Fibroblast of skin of right quadriceps (primary cell): Measurements from ENCODE around the gene PNKD.

Experiments used
- DNase-seq: peaks from one replicate; pipeline ENCODE4 v3.0.0-alpha.2; 2013

The PNKD gene

GRCh38 chr2:218383892-218384519, 113.7 kb downstream of the PNKD start:
- no peak for DNase-seq

- DNase-seq, result no peak
These were observed 114.7 kb downstream of the PNKD start for GRCh38 chr2:218384975-218385374.

GRCh38 chr2:218386505-218387368, 116.4 kb downstream of the PNKD start:
- no peak for DNase-seq

DNA sequence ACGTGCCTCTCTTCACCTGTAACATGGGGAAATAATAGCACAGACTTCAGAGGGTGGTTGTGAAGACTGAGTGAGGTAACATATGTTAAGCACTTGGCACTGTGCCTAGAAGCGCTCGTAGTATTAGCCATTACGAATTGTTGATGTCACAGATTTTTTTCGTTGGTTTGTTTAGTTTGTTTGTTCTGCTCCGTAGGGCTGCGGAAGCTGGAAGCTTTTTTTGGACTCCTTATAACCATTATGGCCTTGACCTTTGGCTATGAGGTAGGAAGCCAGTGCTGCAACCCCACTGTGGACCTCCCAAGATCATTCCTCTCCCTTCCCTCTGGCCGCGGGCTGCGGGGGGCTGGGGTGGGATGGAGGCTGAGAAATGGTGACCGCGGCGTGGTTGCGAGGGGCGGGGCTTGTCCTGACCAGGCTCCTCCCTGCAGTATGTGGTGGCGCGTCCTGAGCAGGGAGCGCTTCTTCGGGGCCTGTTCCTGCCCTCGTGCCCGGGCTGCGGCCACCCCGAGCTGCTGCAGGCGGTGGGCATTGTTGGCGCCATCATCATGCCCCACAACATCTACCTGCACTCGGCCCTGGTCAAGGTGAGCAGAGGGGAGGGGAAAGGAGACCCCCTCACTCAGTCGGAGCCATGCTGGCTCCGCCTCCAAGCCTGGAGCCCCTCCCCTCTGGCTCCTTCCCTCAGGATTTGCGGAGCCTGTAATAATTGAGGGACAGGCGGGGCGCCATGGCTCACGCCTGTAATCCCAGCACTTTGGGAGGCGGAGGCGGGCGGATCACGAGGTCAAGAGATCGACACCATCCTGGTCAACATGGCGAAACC, 117.3 kb downstream of the PNKD start:
- peak; percentile 62 for DNase-seq

DNA sequence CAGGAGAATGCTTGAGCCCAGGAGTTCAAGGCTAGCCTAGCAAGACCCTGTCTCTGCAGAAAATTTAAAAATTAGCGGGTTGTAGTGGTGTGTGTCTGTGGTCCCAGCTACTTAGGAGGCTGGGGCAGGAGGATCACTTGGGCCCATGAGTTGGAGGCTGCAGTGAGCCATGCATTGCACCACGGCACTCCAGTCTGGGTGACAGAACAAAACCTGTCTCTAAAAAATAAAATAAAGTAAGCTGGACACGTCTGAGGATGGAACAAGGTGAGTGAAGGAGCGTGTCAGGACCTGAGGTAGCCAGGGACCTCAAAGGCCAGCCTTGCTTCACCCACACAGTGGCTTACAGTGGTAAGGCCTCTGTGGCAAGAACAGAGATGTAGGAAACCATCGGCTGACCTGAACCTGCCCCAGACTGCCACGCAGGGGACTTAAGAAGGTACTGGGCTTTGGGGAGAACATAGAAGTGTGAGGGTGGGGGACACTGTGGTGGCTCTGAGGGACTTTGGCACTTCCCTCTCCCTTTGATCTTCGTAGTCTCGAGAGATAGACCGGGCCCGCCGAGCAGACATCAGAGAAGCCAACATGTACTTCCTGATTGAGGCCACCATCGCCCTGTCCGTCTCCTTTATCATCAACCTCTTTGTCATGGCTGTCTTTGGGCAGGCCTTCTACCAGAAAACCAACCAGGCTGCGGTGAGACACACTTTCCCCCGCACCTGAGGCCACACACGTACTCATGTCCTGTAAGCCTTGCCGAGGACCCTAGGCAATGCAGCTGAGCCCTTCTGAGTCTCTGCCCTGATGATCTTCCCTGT, 119.2 kb downstream of the PNKD start:
- no peak for DNase-seq

GRCh38 chr2:218391202-218391601, 120.9 kb downstream of the PNKD start:
- no peak for DNase-seq

- no peak for DNase-seq
These were observed 122.1 kb downstream of the PNKD start for GRCh38 chr2:218392459-218392858.

- DNase-seq, result no peak
These were observed 122.7 kb downstream of the PNKD start for GRCh38 chr2:218392891-218393462.

GRCh38 chr2:218393750-218394290, 123.5 kb downstream of the PNKD start:
- DNase-seq, result no peak

DNA sequence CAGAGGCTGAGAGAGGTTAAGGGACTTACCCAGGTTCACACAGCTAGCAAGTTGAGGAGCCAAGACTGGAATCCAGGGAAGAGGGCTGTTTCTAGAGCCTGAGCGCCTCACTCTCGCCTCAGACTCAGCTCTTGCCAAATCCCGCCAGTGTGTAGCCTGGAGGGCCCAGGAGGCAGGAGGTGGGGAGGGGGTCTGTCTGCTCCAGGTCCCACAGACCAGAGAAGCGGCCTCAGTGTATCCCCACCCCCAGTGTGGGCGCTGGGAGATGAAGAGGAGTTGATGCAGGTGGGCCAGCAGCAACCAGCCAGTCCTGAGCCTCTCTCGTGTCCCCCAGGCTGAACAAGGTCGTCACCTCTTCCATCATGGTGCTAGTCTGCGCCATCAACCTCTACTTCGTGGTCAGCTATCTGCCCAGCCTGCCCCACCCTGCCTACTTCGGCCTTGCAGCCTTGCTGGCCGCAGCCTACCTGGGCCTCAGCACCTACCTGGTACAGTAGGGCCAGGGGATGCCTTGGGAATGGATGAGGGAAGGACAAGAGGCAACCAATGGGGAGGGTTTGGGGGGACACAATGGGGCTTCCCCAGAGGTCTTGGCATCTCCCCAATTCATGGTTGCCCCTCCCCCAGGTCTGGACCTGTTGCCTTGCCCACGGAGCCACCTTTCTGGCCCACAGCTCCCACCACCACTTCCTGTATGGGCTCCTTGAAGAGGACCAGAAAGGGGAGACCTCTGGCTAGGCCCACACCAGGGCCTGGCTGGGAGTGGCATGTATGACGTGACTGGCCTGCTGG, 124.2 kb downstream of the PNKD start:
- DNase-seq, result no peak

DNA sequence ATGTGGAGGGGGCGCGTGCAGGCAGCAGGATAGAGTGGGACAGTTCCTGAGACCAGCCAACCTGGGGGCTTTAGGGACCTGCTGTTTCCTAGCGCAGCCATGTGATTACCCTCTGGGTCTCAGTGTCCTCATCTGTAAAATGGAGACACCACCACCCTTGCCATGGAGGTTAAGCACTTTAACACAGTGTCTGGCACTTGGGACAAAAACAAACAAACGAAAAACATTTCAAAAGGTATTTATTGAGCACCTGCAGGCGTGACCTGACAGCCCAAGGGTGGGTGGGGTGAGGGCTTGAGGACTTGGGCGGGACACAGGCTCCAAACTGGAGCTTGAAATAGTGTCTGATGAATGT, 124.7 kb downstream of the PNKD start:
- no peak for DNase-seq

DNA sequence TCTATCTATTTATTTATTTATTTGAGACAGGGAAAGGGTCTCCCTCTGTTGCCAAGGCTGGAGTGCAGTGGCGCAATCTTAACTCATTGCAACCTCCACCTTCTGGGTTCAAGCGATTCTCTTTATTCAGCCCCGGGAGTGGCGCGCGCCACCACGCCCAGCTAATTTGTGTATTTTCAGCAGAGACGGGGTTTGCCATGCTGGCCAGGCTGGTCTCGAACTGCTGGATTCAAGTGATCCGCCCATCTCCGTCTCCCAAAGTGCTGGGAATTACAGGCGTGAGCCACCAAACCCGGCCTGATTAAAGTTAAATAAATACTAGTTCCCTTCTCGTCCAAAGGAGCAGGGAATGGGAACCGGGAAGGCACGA, 125.1 kb downstream of the PNKD start:
- no peak for DNase-seq

- DNase-seq, result peak; percentile 98
These were observed 125.7 kb downstream of the PNKD start for GRCh38 chr2:218395826-218396687.
